ENCODE measurements around the gene SPON2.

The SPON2 gene

GRCh38 chr4:1210241-1210841 is 38.0 kb upstream of the SPON2 start:
- CTCF ChIA-PET: no interaction called here
- POLR2A ChIA-PET: no interaction called here
- no peak for TF ChIP-seq SUZ12 (IDR thresholded peaks at IDR 0.05)
- no peak for TF ChIP-seq FOXA1 (IDR thresholded peaks at IDR 0.05)
- no peak for TF ChIP-seq FOXM1 (IDR thresholded peaks at IDR 0.05; ENCODE audit: borderline replicate concordance)
- no peak for TF ChIP-seq ZNF384 (IDR thresholded peaks at IDR 0.05)
- TF ChIP-seq SP1 (IDR thresholded peaks at IDR 0.05): no peak
- TF ChIP-seq CTBP1 (IDR thresholded peaks at IDR 0.05; ENCODE audit: borderline replicate concordance): no peak
- TF ChIP-seq TARDBP (IDR thresholded peaks at IDR 0.05): no peak
- TF ChIP-seq BHLHE40 (IDR thresholded peaks at IDR 0.05; ENCODE audit: borderline replicate concordance): no peak
- TF ChIP-seq PKNOX1 (IDR thresholded peaks at IDR 0.05): no peak
- TF ChIP-seq ARNT (IDR thresholded peaks at IDR 0.05): no peak
- TF ChIP-seq L3MBTL2 (conservative IDR thresholded peaks at IDR 0.05): no peak
- no peak for TF ChIP-seq NFRKB (IDR thresholded peaks at IDR 0.05)
- TF ChIP-seq LEF1 (IDR thresholded peaks at IDR 0.05; ENCODE audit: borderline replicate concordance): no peak
- TF ChIP-seq ELF4 (IDR thresholded peaks at IDR 0.05): no peak
- TF ChIP-seq HDGF (IDR thresholded peaks at IDR 0.05; ENCODE audit: borderline replicate concordance): no peak
- DNase-seq (ENCODE audit: extremely low spot score): no peak

- ChIA-PET POLR2A (no interaction called here), CTCF (no interaction called here)
- TF ChIP-seq L3MBTL2 (conservative IDR thresholded peaks at IDR 0.05): no peak
- no peak for TF ChIP-seq NFRKB (IDR thresholded peaks at IDR 0.05)
- TF ChIP-seq TARDBP (IDR thresholded peaks at IDR 0.05): no peak
- TF ChIP-seq FOXK2 (IDR thresholded peaks at IDR 0.05): no peak
- no peak for TF ChIP-seq ZNF384 (IDR thresholded peaks at IDR 0.05)
- no peak for TF ChIP-seq FOXA1 (IDR thresholded peaks at IDR 0.05)
- TF ChIP-seq PKNOX1 (IDR thresholded peaks at IDR 0.05): no peak
- no peak for TF ChIP-seq HDGF (IDR thresholded peaks at IDR 0.05; ENCODE audit: borderline replicate concordance)
- no peak for DNase-seq (ENCODE audit: extremely low spot score)
Measured at GRCh38 chr4:1209821-1210220, 37.4 kb upstream of the SPON2 start.

DNA sequence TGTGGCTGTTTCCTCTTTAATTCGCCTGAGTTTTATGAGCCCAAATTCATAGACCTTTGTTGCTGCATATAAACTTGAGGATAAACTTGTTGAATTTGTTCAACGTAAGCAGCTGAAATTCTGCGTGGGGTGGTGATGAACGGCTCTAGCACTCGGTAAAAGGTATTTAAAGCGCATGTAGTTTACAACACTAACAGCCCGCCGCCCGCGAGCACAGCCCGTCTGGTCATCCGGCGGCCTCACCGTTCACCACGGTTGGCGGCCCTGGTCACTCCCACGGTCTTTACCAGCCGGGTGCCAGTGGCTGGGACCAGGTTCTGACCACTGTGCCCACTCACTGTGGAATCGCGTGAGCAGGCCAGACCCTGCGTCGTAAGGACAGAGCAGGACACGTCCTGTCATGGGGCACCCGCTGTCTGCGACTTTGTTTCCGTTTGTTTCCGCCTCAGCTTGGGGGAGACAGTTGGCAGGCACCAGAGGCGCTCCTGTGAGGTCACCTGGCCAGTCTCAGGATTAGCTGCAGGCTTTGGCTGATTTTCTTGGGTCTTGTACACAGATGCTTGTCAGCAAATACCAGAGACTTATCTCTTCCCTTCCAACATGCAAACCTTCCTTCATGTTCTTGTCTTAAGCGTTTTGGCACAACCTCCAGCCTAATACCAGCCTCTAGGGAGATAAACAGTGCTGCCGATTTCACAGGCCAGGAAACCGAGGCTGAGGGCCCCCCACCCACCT is 36.8 kb upstream of the SPON2 start:
- TF ChIP-seq ZNF384 (IDR thresholded peaks at IDR 0.05): no peak
- TF ChIP-seq TARDBP (IDR thresholded peaks at IDR 0.05): no peak
- TF ChIP-seq CTBP1 (IDR thresholded peaks at IDR 0.05; ENCODE audit: borderline replicate concordance): no peak
- TF ChIP-seq FOXA1 (IDR thresholded peaks at IDR 0.05): no peak
- TF ChIP-seq SP1 (IDR thresholded peaks at IDR 0.05): no peak
- no peak for TF ChIP-seq SUZ12 (IDR thresholded peaks at IDR 0.05)
- TF ChIP-seq BHLHE40 (IDR thresholded peaks at IDR 0.05; ENCODE audit: borderline replicate concordance): no peak
- CTCF ChIA-PET: no interaction called here
- DNase-seq (ENCODE audit: extremely low spot score): no peak
- POLR2A ChIA-PET: no interaction called here

- ChIA-PET POLR2A (no interaction called here), CTCF (no interaction called here)
- no peak for TF ChIP-seq FOXK2 (IDR thresholded peaks at IDR 0.05)
- TF ChIP-seq SP1 (IDR thresholded peaks at IDR 0.05): no peak
- TF ChIP-seq CTBP1 (IDR thresholded peaks at IDR 0.05; ENCODE audit: borderline replicate concordance): no peak
Measured at GRCh38 chr4:1208266-1208961, 36.0 kb upstream of the SPON2 start.

GRCh38 chr4:1207603-1208265 is 35.4 kb upstream of the SPON2 start:
- POLR2A ChIA-PET: no interaction called here
- no peak for DNase-seq (ENCODE audit: extremely low spot score)
- CTCF ChIA-PET: no interaction called here
- TF ChIP-seq ELF4 (IDR thresholded peaks at IDR 0.05) (no peak), FOXA1 (IDR thresholded peaks at IDR 0.05) (no peak), HDGF (IDR thresholded peaks at IDR 0.05; ENCODE audit: borderline replicate concordance) (no peak)

More at GRCh38 chr4:1208266-1208961, 36.0 kb upstream of the SPON2 start:
- no peak for DNase-seq (ENCODE audit: extremely low spot score)

- TF ChIP-seq FOXK2 (IDR thresholded peaks at IDR 0.05): no peak
- no peak for TF ChIP-seq ELF4 (IDR thresholded peaks at IDR 0.05)
- no peak for TF ChIP-seq ARNT (IDR thresholded peaks at IDR 0.05)
- no peak for TF ChIP-seq SP1 (IDR thresholded peaks at IDR 0.05)
- no peak for TF ChIP-seq BHLHE40 (IDR thresholded peaks at IDR 0.05; ENCODE audit: borderline replicate concordance)
- TF ChIP-seq LEF1 (IDR thresholded peaks at IDR 0.05; ENCODE audit: borderline replicate concordance): no peak
- no peak for TF ChIP-seq L3MBTL2 (conservative IDR thresholded peaks at IDR 0.05)
- TF ChIP-seq TARDBP (IDR thresholded peaks at IDR 0.05): no peak
- TF ChIP-seq FOXM1 (IDR thresholded peaks at IDR 0.05; ENCODE audit: borderline replicate concordance): no peak
- TF ChIP-seq SUZ12 (IDR thresholded peaks at IDR 0.05): no peak
- TF ChIP-seq ZNF384 (IDR thresholded peaks at IDR 0.05): no peak
- ChIA-PET CTCF (no interaction called here), POLR2A (no interaction called here)
- no peak for DNase-seq (ENCODE audit: extremely low spot score)
Measured at GRCh38 chr4:1207157-1207470, 34.7 kb upstream of the SPON2 start.

All from HEK293T (cell line).